Left renal cortex interstitium (tissue), 4 donors: ENCODE data around the gene MYT1. TPM values are rescaled to one million over a fixed set of nuclear protein-coding genes. Genes with fewer than 3 reads are reported as not detected.

ENCODE experiments used
- DNase-seq, 4 donors: peaks; one replicate each; pipeline ENCODE4 v3.0.0-alpha.2; 2013; ENCODE audit warnings: low read depth in 4 of 4, low spot score in 2 of 4, missing footprints in 1 of 4
- polyA plus RNA-seq, 4 donors: library from polyadenylated mRNA; unstranded; fragments of 120-200 nt; gene quantifications; one replicate each; pipeline ENCODE4 v1.2.1, GENCODE V29; 2013; ENCODE audit not compliant: insufficient read length in 4 of 4

MYT1 gene
- polyA plus RNA-seq, 4 donors: 0.21 to 0.76 (median 0.44) TPM

DNA sequence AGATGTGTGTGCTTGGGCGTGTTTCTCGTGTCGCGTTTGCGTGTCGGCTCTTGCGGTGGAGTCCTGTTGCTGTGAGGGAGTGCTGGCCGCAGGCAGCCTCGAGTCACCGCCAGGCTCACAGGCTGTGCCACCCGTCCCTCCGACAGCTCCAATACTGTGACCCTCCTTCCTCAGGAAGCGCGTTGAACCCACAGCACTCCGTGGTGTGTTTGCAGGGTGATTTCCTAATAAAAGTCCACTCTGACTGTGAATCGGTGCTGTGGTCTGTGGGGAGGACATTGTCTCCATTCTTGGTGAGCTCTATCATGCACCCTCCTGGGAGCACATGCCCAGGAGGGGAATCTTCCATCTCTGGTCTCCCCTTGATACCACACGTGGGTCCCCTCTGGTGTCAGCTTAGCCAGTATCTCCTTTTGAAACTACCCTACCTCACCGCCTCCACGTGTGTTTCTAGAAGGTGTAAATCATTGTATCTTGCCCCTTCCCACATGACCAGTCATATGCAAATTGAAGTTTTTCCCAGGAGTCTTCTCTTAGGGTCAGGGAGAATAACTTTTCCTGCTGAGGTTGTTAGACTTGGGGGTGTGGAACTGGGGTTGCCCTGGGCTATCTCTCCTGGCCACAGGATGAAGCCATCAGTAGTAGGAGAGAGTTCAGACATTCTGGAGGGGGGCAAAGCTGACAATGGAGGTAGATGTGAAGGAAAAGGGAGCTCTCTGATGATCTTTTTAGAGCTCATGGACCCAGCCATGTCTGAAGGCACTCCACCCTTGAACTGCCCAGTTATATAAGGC lies 77.9 kb downstream of the MYT1 start:
- DNase-seq: no peak

DNA sequence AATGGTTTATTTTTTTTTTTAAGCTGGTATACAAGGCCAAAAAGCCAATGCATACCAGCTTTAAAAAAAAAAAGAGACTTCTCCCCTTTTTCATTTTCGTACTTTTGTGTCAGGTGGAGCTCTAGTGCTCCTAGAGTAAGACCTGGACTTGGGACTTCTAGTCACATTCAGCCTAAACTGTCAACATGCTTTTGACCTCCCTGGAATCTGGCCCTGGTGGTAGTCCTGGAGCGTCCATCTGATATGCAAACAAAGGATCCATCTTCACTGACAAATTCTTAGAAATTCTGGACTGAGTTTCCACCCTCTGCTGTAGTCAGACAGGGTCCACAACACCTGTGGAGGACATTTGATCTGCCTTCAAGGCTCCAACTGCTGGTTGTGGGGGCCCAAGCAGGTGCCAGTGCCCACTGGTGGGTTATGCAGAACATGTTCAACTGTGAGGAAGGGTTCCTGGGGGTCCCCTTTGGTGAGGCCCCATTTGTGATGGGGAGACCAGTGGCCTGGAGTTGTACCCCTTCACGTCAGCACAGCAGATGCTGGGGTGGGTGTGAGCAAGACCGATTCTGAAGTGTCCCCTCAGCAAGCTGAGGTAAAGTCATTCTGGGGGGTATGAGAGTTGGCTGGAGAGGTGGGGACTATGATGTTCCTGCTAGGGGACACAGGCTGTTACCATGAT lies 78.7 kb downstream of the MYT1 start:
- DNase-seq: no peak

DNA sequence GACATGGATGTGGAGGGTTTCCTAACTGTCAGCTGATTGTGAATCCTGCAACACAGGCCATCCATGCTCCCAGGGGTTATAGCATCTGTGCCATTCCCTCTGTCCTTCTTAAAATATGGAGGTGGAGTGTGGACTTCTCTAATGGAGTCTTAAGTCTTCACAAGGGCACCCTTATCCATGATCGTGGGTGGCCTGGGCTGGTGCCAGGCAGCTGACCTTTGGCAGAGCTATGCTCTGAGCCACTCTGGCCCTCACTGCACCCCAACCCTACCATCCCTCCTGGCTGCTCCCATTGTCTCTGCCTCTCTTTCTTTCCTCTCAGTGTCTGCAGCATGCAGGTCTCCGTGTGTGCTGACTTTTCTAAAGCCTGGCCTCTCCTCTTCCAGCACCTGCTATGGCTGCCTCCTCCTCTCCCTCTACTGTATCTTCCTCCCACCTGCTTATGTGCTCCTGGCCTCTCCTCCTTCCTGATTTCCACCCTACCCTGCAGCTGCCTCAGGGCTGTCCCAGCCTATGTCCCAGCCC lies 80.1 kb downstream of the MYT1 start:
- no peak for DNase-seq

DNA sequence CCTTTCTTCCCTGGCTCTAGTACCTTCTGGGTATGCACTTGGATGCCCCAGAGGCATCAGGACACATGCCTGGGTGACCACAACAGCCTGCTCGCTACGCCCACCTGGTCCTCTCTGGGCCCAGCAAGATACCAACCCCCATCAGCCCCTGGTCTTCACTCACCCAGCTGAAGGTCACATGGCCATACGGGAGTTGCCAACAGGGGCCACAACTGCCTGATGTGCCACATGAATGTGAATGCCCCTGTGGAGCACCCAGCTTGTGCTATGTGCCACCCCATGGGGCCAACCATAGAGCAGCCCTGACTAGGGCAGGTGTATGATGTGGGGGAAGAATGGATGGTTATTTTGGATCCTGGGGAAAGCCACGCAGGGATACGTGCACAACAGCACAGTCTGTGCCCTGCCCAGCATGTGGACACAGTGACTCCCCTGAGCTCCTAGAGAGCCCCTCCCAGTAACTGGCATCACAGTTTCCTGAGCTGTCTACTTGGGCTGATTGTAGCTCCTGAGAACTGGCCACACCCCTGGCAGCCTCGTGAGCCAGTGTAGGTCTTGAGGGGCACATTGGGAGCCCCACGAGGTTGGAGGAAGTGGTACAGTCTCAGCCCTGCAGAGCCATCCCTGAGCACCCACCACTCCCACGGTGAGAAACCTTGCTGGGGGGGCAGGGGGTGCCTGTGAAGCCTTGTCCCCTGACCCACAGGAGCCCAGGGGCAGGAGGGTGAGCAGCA lies 80.8 kb downstream of the MYT1 start:
- no peak for DNase-seq

DNA sequence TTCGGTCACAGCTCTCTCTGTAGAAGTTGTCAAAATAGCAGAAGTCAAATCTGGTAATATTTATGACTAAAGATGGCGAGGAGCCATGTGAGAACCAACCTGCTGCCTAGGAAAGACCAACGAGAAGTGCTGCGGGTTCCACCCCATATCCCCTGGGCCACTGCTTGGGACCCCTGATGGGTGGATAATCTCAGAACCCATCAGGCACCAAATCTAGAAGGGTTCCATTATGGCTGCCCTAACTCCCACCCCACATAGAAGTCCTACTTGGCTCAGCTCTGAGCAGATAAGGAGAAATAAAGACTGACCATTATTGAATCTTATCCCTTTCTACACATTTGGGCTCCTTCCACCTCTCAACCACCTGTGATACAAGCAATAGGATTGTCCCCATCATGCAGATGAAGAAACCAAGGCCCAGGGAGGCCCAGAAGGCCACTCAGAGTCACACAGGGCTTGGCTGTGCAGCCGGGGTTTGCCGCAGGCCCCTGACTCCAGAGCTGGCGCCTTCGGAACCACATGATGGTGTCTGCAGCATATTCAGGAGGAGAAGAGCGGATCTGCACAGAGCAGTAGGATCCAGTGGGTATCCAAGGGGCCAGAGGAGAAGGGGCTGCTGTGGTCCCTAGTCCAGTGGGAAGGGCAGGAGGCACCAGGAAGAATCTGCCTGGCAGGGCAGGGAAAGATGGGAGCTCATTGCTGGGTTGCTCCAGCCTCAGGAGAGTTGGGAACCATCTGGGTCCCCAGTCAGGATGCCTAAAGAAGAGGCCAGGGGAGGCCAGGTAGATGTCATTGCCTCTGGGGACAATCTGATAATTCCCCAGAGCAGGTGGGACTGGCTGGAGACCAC lies 81.7 kb downstream of the MYT1 start:
- DNase-seq: no peak

DNA sequence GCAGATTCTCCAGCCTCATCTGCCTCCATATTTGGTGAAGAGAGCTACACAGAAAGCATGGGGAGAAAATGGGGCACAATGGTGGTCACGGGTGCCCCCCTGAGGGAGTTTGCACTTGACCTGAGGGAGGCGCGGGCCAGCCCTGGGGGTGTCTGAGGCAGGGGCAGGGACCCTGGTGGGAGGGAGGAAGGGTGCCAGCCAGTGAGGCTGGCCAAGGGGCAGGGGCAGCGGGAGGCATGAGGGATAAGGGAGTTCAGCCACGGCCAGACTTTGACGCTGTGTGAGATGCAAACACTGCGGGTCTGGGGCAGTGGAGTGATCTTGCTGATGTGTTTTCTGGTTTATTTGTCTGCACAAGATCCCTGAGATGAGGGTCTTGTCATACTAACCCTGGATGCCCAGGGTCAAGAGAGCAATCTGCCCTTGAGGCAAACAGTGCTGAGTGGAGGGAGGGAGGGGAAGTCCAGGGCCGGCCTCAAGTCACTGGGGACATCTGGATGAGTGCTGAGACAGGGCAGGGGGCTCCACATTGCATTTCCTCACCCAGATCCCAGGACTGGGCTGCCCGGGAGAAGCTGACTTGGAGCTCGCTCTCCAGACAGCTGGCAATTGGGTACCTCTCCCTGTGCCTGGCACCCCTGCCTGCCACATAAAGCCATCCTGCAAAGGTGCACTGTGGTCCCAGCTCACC lies 82.5 kb downstream of the MYT1 start:
- DNase-seq: no peak

DNA sequence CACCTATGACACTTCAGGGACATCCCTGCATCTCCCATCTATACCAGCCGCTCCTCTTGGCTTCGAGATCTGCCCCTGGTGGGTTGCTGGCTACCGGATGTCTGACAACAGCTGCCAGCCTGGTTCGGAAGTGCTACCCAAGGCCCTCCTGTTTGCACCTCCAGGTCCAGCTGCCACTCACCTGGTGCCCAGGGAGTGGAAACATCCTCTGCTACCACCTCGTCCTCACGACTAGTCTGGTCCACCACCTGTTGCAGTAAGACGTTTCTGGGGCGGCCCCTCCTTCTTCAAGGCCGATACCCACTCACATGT lies 83.0 kb downstream of the MYT1 start:
- DNase-seq: no peak

DNA sequence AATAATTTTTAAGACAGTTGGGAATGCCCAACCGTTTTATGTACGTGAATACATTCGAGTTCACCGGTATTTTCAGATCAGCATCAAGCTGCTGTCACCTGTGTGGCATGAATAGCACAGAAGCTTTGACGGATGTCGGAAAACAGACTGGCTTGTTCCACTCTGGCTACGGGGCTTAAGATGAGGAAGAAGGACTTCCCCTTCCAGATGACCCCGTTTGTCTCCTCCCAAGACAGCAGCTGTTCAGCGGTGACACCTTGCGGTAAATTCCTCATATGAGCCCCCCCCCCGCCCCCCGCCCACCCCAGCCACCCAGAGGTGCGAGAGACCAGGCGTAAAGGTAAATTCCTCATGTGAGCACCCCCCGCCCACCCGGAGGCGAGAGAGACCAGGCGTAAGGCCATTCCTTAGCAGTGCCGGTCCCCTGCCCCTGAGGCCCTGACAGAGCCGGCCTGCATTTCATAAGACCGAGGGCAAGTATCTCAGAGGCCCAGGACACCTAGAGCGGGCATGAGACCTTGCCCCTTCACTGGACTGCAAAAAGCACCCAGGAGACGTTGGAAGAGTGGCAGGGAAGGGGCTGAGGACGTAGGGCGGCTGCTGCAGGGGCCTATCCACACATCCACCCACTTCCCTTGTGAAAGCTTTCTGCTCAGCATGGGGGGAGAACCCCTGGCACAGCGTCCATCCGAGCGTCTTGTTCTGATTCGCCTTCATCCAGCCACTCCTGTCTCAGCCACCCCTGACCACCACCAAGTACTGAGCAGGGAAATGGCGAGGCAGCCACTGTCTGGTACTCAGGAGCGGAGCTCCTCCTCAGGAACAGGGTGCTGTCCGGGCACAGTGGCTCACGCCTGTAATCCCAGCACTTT lies 84.0 kb downstream of the MYT1 start:
- DNase-seq: no peak

DNA sequence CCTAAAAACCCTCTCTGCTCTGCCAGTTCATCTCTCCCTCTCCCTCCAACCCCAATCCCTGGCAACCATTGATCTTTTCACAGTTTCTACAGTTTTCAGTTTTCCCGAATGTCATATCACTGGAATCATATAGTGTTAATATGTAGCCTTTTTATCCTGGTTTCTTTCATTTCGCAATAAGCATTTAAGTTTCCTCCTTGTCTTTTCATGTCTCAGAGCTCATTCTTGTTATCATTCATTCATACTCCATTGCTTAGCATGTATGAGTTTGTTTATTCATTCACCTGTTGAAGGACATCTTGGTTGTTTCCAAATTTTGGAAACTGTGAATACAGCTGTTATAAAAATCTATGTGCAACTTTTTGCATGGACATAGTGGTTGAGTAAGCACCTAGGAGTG lies 85.8 kb downstream of the MYT1 start:
- no peak for DNase-seq

DNA sequence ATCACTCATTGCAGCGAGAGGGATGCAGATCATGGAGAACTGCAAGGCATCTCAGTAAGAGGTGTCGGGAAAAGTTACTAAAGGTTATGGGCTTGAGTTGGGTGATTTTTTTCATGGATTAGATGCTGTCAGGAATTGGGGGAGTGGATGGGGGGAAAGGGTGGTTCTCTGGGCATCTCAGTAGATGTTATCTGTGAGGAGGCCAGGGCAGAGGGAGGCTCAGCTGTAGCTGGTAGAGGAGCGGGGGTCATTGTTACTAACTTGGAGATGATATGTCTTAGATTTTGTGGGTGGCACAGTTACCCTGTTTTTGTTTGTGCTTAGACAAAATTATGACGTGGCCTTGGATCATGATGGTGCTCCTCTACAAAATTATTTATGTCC lies 88.7 kb downstream of the MYT1 start:
- no peak for DNase-seq

DNA sequence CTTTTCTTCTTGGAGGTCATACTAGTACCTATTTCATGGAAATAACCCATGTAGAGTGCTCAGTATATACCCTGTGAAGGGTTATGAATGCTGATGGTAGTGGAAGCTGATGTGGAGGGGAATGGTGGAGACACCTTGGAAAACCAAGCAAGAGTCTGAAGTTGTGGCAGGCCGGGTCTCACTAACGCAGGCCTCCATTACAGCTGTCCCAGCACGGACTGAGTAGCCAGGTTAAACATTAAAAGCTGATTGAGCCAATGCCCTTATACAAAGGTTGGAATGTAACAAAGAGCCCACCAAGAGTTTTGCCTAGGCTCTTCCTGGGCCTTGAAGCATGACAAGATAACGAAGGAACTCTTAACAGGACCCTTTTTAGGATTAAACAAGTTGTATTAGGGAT lies 89.2 kb downstream of the MYT1 start:
- DNase-seq: no peak

DNA sequence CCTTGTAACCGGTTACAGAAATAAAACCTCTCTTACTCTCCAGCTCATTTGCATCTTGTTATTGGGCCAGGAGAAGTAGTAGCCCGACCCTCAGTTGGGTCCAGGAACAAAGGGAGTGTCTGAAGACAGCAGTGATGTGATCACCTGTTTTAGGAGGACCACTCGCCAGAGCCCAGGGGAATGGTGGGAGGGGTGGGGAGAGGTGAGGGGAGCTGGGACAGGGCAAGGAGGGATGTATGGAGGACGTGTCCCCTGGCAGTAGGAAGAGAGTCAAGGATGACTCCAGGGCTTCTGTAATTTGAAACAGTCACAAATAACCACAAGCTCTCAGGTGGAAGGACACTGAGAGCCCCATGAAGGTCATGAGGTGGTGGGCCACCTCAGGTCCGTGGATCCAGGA lies 89.9 kb downstream of the MYT1 start:
- no peak for DNase-seq

DNA sequence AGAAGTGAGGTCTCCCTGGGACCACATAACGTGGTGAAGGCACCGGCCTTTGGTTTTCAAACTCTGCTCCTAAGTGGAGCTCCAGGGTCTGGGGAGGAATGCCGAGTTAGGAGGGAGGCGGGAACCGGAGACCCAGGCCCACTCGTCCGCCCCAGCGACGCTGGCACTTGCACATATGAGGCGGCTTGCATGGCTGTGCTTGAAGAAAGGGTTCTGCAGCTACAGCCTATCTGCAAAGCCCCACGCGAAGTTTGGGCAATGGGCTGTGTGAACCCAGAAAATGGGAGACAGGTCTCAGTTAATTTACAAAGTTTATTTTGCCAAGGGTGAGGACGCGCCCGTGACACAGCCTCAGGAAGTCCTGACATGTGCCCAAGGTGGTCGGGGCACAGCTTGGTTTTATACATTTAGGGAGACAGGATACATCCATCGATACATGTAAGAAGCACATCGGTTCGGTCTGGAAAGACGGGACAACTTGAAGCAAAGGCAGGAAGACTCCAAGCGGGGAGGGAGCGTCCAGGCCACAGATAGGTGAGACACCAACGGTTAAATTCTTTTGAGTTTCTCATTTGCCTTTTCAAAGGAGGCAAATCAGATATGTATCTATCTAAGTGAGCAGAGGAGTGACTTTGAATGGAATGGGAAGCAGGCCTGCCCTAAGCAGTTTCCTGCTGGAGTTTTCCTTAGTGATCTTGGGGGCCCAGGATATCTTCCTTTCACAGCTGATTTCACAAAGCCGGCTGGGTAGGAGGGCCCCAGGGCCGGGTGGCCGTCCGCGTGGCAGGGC lies 90.5 kb downstream of the MYT1 start:
- DNase-seq: no peak

DNA sequence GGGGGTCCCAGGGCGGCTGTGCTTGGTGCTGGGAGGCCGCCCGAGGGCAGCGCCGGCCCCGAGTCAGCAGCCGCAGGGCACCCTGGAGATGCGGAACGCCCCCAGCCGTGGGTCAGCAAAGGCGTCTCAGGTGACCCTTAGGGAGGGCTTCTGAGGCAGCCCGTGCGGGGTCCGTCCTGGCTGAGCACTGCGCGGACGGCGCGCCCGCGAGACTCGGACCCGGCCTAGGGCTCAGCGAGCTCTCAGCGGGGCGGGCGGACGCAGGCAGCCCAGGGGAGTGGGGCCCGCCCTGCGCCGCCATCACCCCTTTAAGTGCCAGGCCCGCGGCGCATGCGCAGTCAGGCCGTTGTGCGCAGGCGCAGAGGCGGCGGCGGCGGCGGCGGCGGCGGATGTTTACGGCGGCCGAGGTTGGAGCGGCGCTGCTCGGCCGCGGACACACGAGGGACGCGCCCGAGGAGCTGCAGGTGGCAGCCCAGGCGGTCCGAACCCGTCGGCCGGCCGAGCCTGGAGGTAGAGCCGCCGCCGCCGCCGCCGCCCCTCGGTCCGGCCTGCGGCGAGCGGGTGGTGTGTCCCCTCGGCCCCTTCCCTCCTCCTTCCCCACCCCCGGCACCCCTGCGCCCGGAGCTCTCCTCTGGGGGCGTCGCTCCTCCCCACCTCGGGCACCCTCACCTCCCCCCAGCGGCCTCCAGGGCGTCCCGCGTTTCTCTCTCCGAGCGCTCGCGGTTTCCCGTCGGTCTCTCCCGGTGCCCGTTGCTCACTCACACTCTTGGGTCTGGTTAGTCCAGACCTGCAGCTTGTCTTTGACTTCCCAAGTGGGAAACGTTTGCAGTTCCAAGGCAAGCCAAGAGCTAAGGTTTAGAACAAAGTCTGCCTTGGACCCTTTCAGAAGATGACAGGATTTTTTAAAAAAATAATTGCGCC lies 91.4 kb downstream of the MYT1 start, which contains the start of gene PCMTD2:
TSS of gene PCMTD2 (plus strand) at position 388 of the 921 bp plus-strand sequence. CDS start 4,218 bp downstream, outside the sequence.
- DNase-seq: peak; percentile 41 to 70 (median 64)

DNA sequence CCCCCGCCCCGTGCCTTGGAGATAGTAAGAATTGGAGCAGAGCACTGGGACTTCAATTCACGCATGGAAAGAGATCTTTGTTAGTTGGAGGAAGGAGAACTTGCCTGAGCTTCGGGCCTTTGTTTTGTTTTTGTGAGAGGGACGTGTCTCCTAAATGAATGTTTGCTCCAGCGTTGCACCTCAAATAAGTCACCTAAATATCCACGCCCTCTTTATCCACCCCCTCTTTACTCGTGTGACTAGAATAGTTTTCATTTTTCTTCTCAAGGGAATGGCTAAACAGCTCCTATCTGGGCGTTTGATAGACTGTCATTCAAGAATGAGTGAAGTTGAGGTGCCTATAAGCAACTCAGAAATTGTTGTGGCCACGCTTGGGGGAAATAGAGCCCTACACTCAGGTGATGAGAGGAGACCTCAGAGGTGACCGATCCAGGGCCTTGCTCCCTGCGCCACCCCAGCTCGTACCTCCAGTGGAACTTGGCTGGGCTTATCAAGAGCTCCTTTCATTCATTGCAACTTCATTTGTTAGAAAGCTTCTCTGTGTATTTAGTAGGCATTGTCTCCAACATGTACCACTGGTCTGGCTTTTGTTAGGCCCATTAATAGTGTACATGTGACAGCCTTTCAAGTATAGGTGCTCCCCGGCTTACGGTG lies 92.2 kb downstream of the MYT1 start:
- DNase-seq: no peak

DNA sequence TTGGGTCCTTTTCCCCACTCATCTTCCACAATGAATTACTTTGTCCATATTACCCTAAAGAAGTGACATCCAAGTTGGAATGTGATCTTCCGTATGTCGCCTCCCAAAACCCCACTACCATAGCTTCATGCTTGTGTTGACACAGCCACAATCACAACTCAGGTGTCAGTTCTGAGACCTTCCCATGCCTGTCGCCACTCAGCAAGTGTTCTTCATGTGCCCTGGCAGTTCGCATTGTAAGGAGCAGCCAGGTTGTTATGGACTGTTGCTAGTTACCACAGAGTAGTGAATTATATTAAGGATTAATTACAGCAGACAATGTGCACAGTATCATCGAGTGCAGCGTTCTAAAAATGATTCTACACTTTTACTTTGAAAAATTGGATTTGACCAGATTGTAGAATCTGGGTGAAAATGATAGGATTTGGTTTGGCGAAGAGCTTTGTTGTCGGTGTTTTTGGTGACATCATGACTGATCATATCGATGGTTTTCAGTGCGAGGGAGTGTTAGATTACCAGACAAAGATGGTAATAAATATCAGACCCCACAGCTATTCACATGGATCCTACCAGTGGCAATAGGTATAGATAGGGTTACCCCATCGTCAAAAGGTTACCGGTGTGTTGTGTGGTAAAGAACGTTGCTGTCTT lies 93.0 kb downstream of the MYT1 start:
- DNase-seq: no peak
